ENCODE results near the gene WDR27. TPM values are rescaled to one million over a fixed set of nuclear protein-coding genes. Genes with fewer than 3 reads are reported as not detected.

The WDR27 gene
- total RNA-seq, 1 donor from 2014 or later, result 59.0 TPM

DNA sequence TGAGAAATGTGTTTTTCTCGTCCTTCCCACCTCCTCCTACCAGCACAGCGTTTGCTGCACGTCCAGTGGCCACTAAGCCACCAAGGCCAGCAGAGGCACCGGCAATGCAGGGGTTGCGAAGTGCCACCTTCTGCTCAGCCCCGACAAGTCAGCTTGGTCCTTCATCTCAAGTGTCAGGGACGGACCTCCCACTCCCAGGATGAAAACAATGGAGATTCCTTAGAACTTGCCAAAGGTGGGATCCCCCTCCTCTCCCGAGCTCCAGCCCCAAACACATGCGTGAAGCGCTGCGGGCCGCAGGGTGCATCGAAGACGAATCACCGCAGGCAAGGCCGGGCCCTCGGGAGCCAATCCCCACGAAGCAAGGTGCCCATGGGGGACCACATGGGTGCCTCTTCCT, 60.8 kb downstream of the WDR27 start:
- Mint-ChIP-seq H3K4me3 (ENCODE audit: unreplicated experiment) (no peak overlapping the region), H3K4me1 (ENCODE audit: unreplicated experiment) (peaks cover 14% of the 10 kb centered on the region), H3K9me3 (ENCODE audit: unreplicated experiment) (no peaks in the 10 kb centered on the region), H3K36me3 (ENCODE audit: low read depth, unreplicated experiment) (peaks cover 14% of the 10 kb centered on the region), H3K27ac (ENCODE audit: unreplicated experiment) (no peak overlapping the region), H3K27me3 (ENCODE audit: unreplicated experiment) (peaks cover 7% of the 10 kb centered on the region)
- no peak for TF ChIP-seq CTCF (IDR thresholded peaks at IDR 0.05; ENCODE audit: unreplicated experiment)
- no peak for DNase-seq (ENCODE audit: low spot score)

GRCh38 chr6:169640351-169640852, 61.4 kb downstream of the WDR27 start:
- TF ChIP-seq CTCF (IDR thresholded peaks at IDR 0.05; ENCODE audit: unreplicated experiment), result no peak
- Mint-ChIP-seq H3K27me3 (ENCODE audit: unreplicated experiment) (peaks cover 7% of the 10 kb centered on the region), H3K36me3 (ENCODE audit: low read depth, unreplicated experiment) (peaks cover 14% of the 10 kb centered on the region), H3K4me1 (ENCODE audit: unreplicated experiment) (peaks cover 14% of the 10 kb centered on the region), H3K9me3 (ENCODE audit: unreplicated experiment) (no peaks in the 10 kb centered on the region), H3K4me3 (ENCODE audit: unreplicated experiment) (no peak overlapping the region), H3K27ac (ENCODE audit: unreplicated experiment) (no peak overlapping the region)
- no peak for DNase-seq (ENCODE audit: low spot score)

DNA sequence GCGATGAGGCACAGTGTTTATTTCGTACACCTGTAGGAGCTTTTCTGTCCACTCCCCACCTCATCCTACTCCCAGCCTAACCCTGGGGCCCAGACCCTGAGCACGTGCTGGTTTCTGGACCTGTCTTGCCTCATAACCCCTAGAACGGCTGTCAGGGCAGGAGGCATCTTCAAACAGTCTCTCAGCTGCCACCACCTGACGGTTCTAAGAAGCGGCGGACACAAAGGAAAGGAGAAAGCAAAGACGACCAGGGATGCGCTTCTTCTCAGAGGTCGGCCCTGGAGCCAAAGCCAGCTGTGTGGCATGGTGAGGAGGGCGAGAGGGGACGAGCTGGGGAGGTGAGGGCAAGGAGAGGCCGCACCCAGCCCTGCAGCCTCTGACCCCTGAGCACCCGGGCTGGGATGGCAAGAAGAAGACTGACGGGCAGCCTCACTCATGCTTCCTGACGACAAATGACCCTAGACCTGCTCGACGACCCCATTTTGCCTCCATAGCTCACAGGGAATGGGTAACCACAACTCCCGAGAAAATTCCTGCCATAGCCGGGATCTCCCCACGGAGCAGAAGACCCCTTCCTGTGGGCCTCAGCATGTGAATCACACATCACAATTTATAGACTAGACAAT, 62.1 kb downstream of the WDR27 start:
- no peaks in the 10 kb centered on the region for H3K9me3 Mint-ChIP-seq (ENCODE audit: unreplicated experiment)
- peaks cover 14% of the 10 kb centered on the region for H3K4me1 Mint-ChIP-seq (ENCODE audit: unreplicated experiment)
- no peak overlapping the region for H3K4me3 Mint-ChIP-seq (ENCODE audit: unreplicated experiment)
- no peak for DNase-seq (ENCODE audit: low spot score)
- TF ChIP-seq CTCF (IDR thresholded peaks at IDR 0.05; ENCODE audit: unreplicated experiment), result no peak
- peaks cover 14% of the 10 kb centered on the region for H3K36me3 Mint-ChIP-seq (ENCODE audit: low read depth, unreplicated experiment)
- H3K27ac Mint-ChIP-seq (ENCODE audit: unreplicated experiment), result no peak overlapping the region
- peaks cover 7% of the 10 kb centered on the region for H3K27me3 Mint-ChIP-seq (ENCODE audit: unreplicated experiment)

- Mint-ChIP-seq H3K4me3 (ENCODE audit: unreplicated experiment) (no peak overlapping the region), H3K27me3 (ENCODE audit: unreplicated experiment) (peaks cover 7% of the 10 kb centered on the region), H3K36me3 (ENCODE audit: low read depth, unreplicated experiment) (peaks cover 17% of the 10 kb centered on the region), H3K27ac (ENCODE audit: unreplicated experiment) (no peak overlapping the region), H3K9me3 (ENCODE audit: unreplicated experiment) (no peaks in the 10 kb centered on the region), H3K4me1 (ENCODE audit: unreplicated experiment) (peaks cover 14% of the 10 kb centered on the region)
- TF ChIP-seq CTCF (IDR thresholded peaks at IDR 0.05; ENCODE audit: unreplicated experiment), result no peak
- DNase-seq (ENCODE audit: low spot score), result no peak
Observed at GRCh38 chr6:169638915-169639314, 62.9 kb downstream of the WDR27 start.

GRCh38 chr6:169638388-169638787, 63.4 kb downstream of the WDR27 start:
- peaks cover 7% of the 10 kb centered on the region for H3K27me3 Mint-ChIP-seq (ENCODE audit: unreplicated experiment)
- DNase-seq (ENCODE audit: low spot score), result no peak
- H3K4me1 Mint-ChIP-seq (ENCODE audit: unreplicated experiment), result peaks cover 14% of the 10 kb centered on the region
- peaks cover 20% of the 10 kb centered on the region for H3K36me3 Mint-ChIP-seq (ENCODE audit: low read depth, unreplicated experiment)
- H3K9me3 Mint-ChIP-seq (ENCODE audit: unreplicated experiment), result no peaks in the 10 kb centered on the region
- no peak for TF ChIP-seq CTCF (IDR thresholded peaks at IDR 0.05; ENCODE audit: unreplicated experiment)
- H3K27ac Mint-ChIP-seq (ENCODE audit: unreplicated experiment), result no peak overlapping the region
- H3K4me3 Mint-ChIP-seq (ENCODE audit: unreplicated experiment), result no peak overlapping the region
